ENCODE data around the gene MTMR10.

The MTMR10 gene

DNA sequence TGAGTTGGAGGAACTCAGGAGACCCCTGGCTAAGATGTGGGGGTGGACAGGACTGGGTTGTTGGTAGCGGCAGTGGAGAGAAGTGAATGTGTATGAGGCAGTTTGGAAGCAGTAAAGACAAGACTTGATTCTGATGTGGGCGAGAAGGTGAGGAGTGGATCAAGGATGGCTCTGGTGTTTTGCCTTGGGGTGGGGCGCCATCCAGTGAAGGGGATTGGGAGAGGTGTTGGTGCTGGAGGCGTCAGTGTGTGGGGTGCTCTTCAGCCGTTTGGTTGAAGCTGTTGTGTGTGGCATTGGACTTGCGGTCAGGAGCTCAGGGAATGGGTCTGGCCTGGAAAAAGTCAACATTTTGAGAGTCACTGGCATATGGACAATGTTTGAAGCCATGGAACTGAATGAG is 74.4 kb downstream of the MTMR10 start:
- no peak for DNase-seq

- no peak for DNase-seq
These were observed 77.7 kb downstream of the MTMR10 start for GRCh38 chr15:30913761-30914160.

GRCh38 chr15:30906366-30906765 is 85.1 kb downstream of the MTMR10 start:
- no peak for DNase-seq

GRCh38 chr15:30905821-30906220 is 85.6 kb downstream of the MTMR10 start:
- no peak for DNase-seq

DNA sequence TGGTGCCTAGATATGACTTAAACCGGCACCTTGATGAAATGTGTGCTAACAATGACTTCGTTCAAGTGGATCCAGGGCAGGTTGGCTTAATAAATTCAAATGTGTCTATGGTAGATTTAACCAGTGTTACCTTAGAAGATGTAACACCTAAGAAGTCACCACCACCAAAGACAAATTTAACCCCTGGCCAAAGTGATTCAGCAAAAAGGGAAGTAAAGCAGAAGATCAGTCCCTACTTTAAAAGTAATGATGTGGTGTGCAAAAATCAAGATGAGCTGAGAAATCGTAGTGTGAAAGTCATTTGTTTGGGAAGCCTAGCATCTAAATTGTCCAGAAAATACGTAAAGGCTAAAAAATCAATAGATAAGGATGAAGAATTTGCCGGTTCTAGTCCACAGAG is 86.6 kb downstream of the MTMR10 start:
- DNase-seq, result no peak

DNA sequence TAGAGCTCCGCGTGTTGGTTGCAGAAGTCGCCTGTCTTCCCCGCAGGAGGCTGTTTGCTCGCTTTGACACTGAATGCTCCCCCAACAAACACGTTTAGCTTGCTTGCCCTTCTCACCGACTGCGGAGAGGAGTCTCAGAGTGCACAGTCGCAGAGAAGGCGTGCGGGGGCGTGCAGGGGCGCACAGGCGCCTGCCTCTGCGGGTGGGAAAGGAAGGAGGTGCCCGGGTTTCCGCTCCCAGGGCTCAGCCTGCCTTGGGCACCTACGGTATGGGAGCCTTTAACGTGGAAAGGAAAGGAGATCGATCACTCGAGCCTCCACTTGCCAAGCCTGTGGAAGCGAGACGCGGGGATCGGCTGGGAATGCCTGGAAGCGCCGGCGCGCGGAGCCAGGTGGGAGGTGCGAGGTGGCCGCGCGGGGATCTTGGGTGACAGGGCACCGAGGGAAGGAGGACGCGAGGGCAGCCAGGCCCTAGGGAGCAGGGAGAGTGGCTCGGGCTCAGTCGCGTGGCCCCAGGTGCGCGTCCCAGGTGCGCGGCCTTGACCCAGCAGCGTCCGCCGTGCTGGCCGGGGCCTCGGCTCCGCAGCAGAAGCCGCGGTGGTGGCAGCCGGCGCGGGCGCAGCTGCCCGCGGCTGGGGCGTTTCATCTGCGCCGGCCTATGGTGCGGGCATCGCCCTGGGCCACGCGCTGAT is 87.8 kb downstream of the MTMR10 start, which contains the start of gene FAN1:
Gene FAN1 (plus strand): TSS at position 419 of the 691 bp plus-strand sequence. CDS start 749 bp downstream, outside the sequence.
- peak; percentile 66 for DNase-seq

- DNase-seq, result no peak
These were observed 89.5 kb downstream of the MTMR10 start for GRCh38 chr15:30901889-30902288.

DNA sequence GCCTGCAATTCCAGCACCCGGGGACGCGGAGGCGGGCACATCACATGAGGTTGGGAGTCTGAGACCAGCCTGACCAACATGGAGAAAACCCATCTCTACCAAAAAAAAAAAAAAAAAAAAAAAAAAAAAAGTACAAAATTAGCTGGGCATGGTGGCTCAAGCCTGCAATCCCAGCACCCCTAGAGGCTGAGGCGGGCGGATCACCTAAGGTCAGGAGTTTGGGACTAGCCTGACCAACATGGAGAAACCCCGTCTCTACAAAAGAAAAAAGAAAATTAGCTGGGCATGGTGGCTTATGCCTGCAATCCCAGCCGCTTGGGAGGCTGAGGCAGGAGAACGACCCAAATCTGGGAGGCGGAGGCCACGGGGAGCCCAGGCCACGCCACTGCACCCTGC is 95.2 kb downstream of the MTMR10 start:
- no peak for DNase-seq

DNA sequence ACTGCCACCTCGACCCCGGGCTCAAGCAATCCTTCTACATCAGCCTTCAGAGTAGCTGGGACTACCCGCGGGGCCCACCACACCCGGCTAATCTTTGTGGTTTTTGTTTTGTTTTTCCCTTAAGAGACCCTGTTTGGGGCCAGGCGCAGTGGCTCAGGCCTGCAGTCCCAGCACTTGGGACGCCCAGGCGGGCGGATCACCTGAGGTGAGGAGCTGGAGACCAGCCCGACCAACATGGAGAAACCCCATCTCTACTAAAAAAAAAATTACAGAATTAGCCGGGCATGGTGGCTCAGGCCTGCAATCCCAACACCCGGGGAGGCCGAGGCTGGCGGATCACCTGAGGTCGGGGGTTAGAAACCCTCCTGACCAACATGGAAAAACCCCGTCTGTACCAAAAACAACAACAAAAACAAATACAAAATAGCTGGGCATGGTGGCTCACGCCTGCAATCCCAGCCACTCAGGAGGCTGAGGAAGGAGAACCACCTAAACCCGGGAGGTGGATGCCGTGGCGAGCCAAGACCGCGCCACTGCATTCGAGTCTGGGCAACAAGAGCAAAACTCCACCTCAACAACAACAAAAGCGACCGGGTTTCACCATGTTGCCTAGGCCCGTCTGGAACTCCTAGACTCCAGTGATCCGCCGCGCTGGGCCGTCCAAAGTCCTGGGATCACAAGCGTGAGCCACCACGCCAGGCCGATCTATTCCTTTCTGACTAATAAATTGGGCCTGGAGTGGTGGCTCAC is 95.8 kb downstream of the MTMR10 start:
- DNase-seq, result no peak

DNA sequence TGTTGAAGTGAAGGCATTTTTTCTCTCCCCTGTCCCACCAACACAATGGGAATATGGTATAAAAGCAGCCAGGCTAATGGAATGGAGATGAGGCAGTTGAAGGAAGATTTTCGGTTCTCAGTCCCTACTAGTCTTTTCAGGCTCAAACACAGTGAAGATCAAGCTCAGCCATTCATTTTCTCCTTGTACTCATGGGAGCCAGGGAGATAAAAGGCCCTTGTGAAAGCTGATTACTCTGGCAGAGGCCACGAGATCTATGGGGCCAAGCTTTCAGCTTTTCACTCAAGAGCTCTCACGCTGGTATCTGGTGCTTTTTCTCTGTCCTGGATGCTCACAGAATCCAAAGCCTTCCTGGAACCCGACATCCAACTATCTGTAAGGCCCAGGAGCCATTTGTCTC is 102.2 kb downstream of the MTMR10 start:
- DNase-seq, result no peak

Measured in activated CD4-positive, alpha-beta T cell treated with anti-CD3 and anti-CD28 coated beads for 1 hour (primary cell).